ENCODE data around the gene SCAF4. TPM values are rescaled to one million over a fixed set of nuclear protein-coding genes. Genes with fewer than 3 reads are reported as not detected.
"Not testable (repeated sequence)": the region's sequence is repeated elsewhere in the genome, so short reads cannot be mapped to it uniquely, and the experiment has no call there.

SCAF4 gene
- total and polyA plus RNA-seq, 12 donors: 9.5 to 24.0 (median 15.1) TPM

DNA sequence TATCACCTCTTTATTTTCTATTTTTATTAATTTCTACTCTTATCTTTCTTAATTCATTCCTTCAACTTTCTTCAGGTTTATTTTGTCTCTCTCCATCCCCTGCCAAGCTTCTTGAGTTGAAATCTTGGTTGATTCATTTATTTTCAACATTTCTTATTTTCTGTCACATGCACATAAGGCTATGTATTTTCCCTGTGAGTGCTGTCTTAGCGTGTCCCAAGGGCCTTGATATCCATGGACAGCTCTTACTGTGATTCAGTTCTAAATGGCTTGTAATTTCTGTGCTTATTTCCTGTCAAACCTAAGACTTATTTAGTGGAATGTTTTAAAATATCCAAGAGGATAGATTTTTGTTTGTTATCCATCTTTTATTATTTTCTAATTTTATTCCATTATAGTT lies 36.8 kb upstream of the SCAF4 start:
- Histone ChIP-seq H3K9me3 (replicated peaks in 1 of 3) (no peaks in the 10 kb centered on the region), H3K4me1 (replicated peaks in 1 of 2) (no peaks in the 10 kb centered on the region), H3K27me3 (no peaks in the 10 kb centered on the region), H3K27ac (no peak overlapping the region), H3K36me3 (replicated peaks in 1 of 2) (no peaks in the 10 kb centered on the region), H3K4me3 (no peak overlapping the region)
- no peak for TF ChIP-seq CTCF (IDR thresholded peaks at IDR 0.05)
- no peak for TF ChIP-seq POLR2A (IDR thresholded peaks at IDR 0.05)
- intact Hi-C loops (cut with DNase I): no loop called here
- 88 to 92% (median 91%) methylated on average over 1 of the region's 1 CpG for WGBS, 4 donors
- DNase-seq: no peak

DNA sequence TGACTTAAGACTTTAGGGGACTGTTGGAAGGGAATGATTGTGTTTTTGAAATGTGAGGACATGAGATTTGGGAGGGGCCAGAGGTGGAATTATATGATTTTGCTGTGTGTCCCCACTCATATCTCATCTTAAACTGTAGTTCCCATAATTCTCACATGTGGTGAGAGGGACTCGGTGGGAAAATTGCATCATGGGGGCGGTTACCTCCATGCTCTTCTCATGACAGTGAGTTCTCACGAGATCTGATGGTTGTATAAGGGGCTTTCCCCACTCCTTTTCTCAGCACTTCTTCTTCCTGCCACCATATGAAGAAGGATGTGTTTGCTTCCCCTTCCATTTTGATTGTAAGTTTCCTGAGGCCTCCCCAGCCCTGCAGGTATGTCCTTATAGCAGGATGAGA lies 35.0 kb upstream of the SCAF4 start:
- 77 to 85% (median 80%) methylated on average over 3 of the region's 3 CpGs for WGBS, 4 donors
- TF ChIP-seq CTCF (IDR thresholded peaks at IDR 0.05) (no peak), POLR2A (IDR thresholded peaks at IDR 0.05) (no peak)
- Histone ChIP-seq H3K36me3 (replicated peaks in 1 of 2) (no peaks in the 10 kb centered on the region), H3K9me3 (replicated peaks in 1 of 3) (no peaks in the 10 kb centered on the region), H3K4me3 (no peak overlapping the region), H3K27me3 (no peaks in the 10 kb centered on the region), H3K27ac (no peak overlapping the region), H3K4me1 (replicated peaks in 1 of 2) (no peaks in the 10 kb centered on the region)
- DNase-seq: no peak
- intact Hi-C loops (cut with DNase I): no loop called here

DNA sequence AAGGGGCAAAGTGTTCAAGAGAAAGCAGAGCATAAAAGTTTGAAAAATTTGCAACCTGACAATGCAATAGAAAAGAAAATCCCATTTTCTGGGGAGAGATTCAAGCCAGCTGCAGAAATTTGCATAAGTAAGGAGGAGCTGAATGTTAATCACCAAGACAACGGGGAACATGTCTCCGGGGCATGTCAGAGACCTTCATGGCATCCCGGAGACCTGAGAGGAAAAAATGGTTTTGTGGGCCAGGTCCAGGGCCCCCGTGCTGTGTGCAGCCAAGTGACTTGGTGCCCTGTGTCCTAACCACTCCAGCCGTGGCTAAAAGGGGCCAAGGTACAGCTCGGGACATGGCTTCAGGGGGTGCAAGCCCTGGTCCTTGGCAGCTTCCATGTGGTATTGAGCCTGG lies 33.9 kb upstream of the SCAF4 start:
- DNase-seq; H3K27ac ChIP-seq; H3K9me3 ChIP-seq (replicated peaks in 1 of 3); H3K4me1 ChIP-seq (replicated peaks in 1 of 2); H3K4me3 ChIP-seq; H3K27me3 ChIP-seq; intact Hi-C loops (cut with DNase I); H3K36me3 ChIP-seq (replicated peaks in 1 of 2): not testable (repeated sequence)
- WGBS, 4 donors: 87 to 98% (median 91%) methylated on average over 3 to 6 of the region's 6 CpGs

DNA sequence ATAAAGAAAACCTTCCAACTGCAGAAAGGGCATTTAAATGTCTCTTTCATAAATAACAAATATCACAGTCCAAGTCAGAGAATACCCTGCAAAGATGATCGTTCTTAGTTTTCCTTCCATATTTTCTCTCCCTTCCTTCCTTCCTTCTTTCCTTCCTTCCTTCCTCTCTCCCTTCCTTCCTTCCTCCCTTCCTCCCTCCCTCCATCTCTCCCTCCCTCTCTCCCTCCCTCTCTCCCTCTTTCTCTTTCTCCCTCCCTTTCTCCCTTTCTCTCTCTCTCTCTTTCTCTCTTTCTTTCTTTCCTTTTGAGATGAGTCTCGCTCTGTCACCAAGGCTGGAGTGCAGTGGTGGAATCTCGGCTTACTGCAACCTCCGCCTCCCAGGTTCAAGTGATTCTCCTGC lies 29.0 kb upstream of the SCAF4 start:
- intact Hi-C loops (cut with DNase I): no loop called here
- no peaks in the 10 kb centered on the region for H3K4me1 ChIP-seq (replicated peaks in 1 of 2)
- 78 to 84% (median 81%) methylated on average over 4 of the region's 4 CpGs for WGBS, 4 donors
- no peaks in the 10 kb centered on the region for H3K9me3 ChIP-seq (replicated peaks in 1 of 3)
- no peaks in the 10 kb centered on the region for H3K36me3 ChIP-seq (replicated peaks in 1 of 2)
- H3K4me3 ChIP-seq: no peak overlapping the region
- TF ChIP-seq CTCF (IDR thresholded peaks at IDR 0.05) (no peak), POLR2A (IDR thresholded peaks at IDR 0.05) (no peak)
- H3K27ac ChIP-seq: no peak overlapping the region
- H3K27me3 ChIP-seq: no peaks in the 10 kb centered on the region
- DNase-seq: no peak

DNA sequence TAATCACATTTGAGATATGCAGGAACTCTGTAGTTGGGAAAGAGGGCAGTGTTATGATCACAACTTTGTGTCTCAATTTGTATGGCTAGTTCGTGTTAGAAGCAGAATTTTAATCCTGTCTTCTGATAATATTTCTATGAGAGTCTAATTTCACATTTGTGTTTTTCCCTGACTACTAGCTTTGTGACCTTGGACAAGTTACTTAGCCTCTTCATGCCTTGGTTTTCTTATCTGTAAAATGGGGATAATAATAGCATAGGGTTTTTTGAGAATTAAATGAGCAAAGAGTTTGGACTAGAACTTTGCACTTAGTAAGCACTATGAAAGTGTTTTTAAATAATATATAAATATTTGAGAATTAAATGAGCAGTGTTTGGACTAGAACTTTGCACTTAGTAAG lies 24.9 kb upstream of the SCAF4 start:
- no peaks in the 10 kb centered on the region for H3K9me3 ChIP-seq (replicated peaks in 1 of 3)
- intact Hi-C loops (cut with DNase I): no loop called here

More for the DNA sequence above, 24.9 kb upstream of the SCAF4 start:
- Histone ChIP-seq H3K4me3 (no peak overlapping the region), H3K36me3 (replicated peaks in 1 of 2) (no peaks in the 10 kb centered on the region), H3K4me1 (replicated peaks in 1 of 2) (no peaks in the 10 kb centered on the region), H3K27me3 (no peaks in the 10 kb centered on the region), H3K27ac (no peak overlapping the region)
- TF ChIP-seq POLR2A (IDR thresholded peaks at IDR 0.05): no peak
- no peak for TF ChIP-seq CTCF (IDR thresholded peaks at IDR 0.05)
- DNase-seq: no peak
- 77 to 90% (median 83%) methylated on average over 1 of the region's 1 CpG for WGBS, 4 donors

Data from adrenal gland (tissue), 12 donors.